ENCODE measurements around the gene PTPRM. TPM values are rescaled to one million over a fixed set of nuclear protein-coding genes. Genes with fewer than 3 reads are reported as not detected.

PTPRM gene
- polyA plus RNA-seq, 1 donor from 2014 or later = 126 TPM

GRCh38 chr18:7808992-7809391 lies 241.9 kb downstream of the PTPRM start:
- H3K9me3 ChIP-seq (ENCODE audit: low read length) = no peaks in the 10 kb centered on the region
- H3K4me2 ChIP-seq (ENCODE audit: low read length) = no peak overlapping the region
- no peaks in the 10 kb centered on the region for H3K9me2 ChIP-seq (ENCODE audit: insufficient read depth, low read length)
- H3K36me3 ChIP-seq (ENCODE audit: insufficient read depth, low read length) = no peaks in the 10 kb centered on the region
- H4K20me1 ChIP-seq (ENCODE audit: insufficient read depth) = no peaks in the 10 kb centered on the region
- H3F3A ChIP-seq (ENCODE audit: insufficient read depth, low read length, poor library complexity, severe bottlenecking) = no peaks in the 10 kb centered on the region
- H3K9ac ChIP-seq (ENCODE audit: low read length) = no peak overlapping the region
- H3K27ac ChIP-seq (ENCODE audit: low read length) = no peak overlapping the region
- no peak overlapping the region for H3K4me3 ChIP-seq (ENCODE audit: low read length)
- no peaks in the 10 kb centered on the region for H3K79me2 ChIP-seq (replicated peaks; ENCODE audit: insufficient read depth, low read length)
- no peak for TF ChIP-seq EZH2 (IDR thresholded peaks at IDR 0.05; ENCODE audit: borderline replicate concordance, insufficient read depth, low read length, poor library complexity, severe bottlenecking)
- TF ChIP-seq SMC3 (conservative IDR thresholded peaks at IDR 0.05; ENCODE audit: poor library complexity) = no peak
- no peak for TF ChIP-seq EP300 (conservative IDR thresholded peaks at IDR 0.05; ENCODE audit: poor library complexity, severe bottlenecking)
- no peak for TF ChIP-seq CTCF (IDR thresholded peaks at IDR 0.05; ENCODE audit: poor library complexity, severe bottlenecking)
- TF ChIP-seq TAF1 (IDR thresholded peaks at IDR 0.05; ENCODE audit: low read depth) = no peak
- no peak for TF ChIP-seq RAD21 (conservative IDR thresholded peaks at IDR 0.05)
- H3K27me3 ChIP-seq (ENCODE audit: insufficient read depth, low read depth, low read length) = peaks cover 3% of the 10 kb centered on the region
- no peak overlapping the region for H2AFZ ChIP-seq (ENCODE audit: low read depth, low read length)

- H3K27ac ChIP-seq (ENCODE audit: low read length) = no peak overlapping the region
- H3K9me3 ChIP-seq (ENCODE audit: low read length) = no peaks in the 10 kb centered on the region
- TF ChIP-seq TAF1 (IDR thresholded peaks at IDR 0.05; ENCODE audit: low read depth) (no peak), MXI1 (conservative IDR thresholded peaks at IDR 0.05; ENCODE audit: poor library complexity, severe bottlenecking) (no peak), POLR2AphosphoS5 (IDR thresholded peaks at IDR 0.05) (no peak), SMC3 (conservative IDR thresholded peaks at IDR 0.05; ENCODE audit: poor library complexity) (no peak), EZH2 (IDR thresholded peaks at IDR 0.05; ENCODE audit: borderline replicate concordance, insufficient read depth, low read length, poor library complexity, severe bottlenecking) (no peak), EP300 (conservative IDR thresholded peaks at IDR 0.05; ENCODE audit: poor library complexity, severe bottlenecking) (no peak), RAD21 (conservative IDR thresholded peaks at IDR 0.05) (no peak), CTCF (IDR thresholded peaks at IDR 0.05; ENCODE audit: poor library complexity, severe bottlenecking) (no peak), REST (IDR thresholded peaks at IDR 0.05; ENCODE audit: borderline replicate concordance) (no peak)
- peaks cover 3% of the 10 kb centered on the region for H3K27me3 ChIP-seq (ENCODE audit: insufficient read depth, low read depth, low read length)
- H3K79me2 ChIP-seq (replicated peaks; ENCODE audit: insufficient read depth, low read length) = no peaks in the 10 kb centered on the region
- H3K9me2 ChIP-seq (ENCODE audit: insufficient read depth, low read length) = no peaks in the 10 kb centered on the region
- H3K36me3 ChIP-seq (ENCODE audit: insufficient read depth, low read length) = no peaks in the 10 kb centered on the region
- H3K4me3 ChIP-seq (ENCODE audit: low read length) = no peak overlapping the region
- H4K20me1 ChIP-seq (ENCODE audit: insufficient read depth) = no peaks in the 10 kb centered on the region
- H3K4me2 ChIP-seq (ENCODE audit: low read length) = no peak overlapping the region
- H3K9ac ChIP-seq (ENCODE audit: low read length) = no peak overlapping the region
- no peak overlapping the region for H2AFZ ChIP-seq (ENCODE audit: low read depth, low read length)
- H3F3A ChIP-seq (ENCODE audit: insufficient read depth, low read length, poor library complexity, severe bottlenecking) = no peaks in the 10 kb centered on the region
Measured at GRCh38 chr18:7809455-7809854, 242.3 kb downstream of the PTPRM start.
